NCI-H2171 treated with DMSO at 0.1 percent for 48 hours (cell line): ENCODE data around the gene TPRA1.
"Not testable (repeated sequence)": the region's sequence is repeated elsewhere in the genome, so short reads cannot be mapped to it uniquely, and the experiment has no call there.

Source experiments
- DNase-seq: peaks from one replicate; lab custom pipeline; 2025; lab: John Stamatoyannopoulos, UW

Gene TPRA1

GRCh38 chr3:127616836-127617605 is 26.5 kb upstream of the TPRA1 start:
- no peak for DNase-seq

DNA sequence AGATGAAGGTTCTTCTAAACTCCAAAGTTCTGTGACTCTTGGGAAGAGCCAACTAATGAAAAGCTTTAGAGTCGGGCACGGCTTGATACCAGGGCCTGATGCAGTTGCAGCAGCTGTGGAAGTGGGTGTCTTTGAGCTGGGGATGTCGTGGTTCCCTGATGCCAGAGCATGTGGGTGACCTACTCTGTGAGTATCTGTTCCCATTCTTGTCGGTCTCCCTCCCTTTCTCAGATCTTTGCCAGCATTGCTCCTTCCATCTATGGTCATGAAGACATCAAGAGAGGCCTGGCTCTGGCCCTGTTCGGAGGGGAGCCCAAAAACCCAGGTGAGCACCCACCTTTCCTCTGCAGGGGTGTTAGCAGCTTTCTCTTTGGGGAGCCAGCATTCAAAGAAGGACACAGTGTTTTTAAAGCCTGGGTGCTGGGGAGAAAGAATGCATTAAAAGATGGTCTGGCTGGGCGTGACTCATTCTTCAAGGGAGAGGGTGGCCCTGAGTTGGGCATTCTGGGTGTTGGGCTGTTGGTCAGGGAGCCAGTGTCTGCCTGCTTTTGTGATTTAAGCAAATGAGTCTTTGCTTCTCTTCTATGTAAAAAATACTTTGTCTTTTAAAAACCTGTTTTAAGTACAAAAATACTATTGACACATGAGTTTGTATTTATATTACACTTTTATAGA is 25.2 kb upstream of the TPRA1 start:
- DNase-seq, result no peak

DNA sequence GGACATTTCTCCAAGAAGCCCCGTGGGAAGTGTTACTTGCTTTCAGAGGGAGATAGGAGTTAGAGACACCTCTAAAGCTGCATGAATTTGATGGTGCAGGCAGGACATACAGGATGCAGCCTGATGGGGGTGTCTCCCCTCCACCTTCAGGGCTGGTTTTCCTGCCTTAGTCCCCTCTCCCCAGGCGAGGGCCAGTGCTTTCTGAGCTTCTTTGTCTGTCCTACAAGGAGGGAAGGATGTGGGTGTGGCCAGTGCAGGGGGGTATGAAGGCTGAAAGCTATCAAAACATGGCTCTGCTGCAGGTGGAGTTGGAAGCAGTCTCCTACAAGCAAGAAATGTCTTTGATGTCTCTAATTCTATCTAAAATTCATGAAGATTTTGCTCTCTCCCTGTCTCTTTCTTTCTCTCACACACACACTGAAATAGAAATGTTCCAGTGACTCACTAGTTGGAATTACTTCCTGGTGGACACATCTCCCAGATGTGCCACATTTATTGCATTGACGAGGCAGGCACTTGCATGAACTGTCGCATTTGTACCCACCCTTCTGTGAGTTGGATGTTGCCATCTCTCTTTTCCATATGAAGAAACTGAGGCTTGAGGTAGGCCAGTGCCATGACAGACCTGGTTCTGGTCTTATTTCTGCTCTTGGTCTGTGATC is 24.5 kb upstream of the TPRA1 start:
- DNase-seq, result no peak

DNA sequence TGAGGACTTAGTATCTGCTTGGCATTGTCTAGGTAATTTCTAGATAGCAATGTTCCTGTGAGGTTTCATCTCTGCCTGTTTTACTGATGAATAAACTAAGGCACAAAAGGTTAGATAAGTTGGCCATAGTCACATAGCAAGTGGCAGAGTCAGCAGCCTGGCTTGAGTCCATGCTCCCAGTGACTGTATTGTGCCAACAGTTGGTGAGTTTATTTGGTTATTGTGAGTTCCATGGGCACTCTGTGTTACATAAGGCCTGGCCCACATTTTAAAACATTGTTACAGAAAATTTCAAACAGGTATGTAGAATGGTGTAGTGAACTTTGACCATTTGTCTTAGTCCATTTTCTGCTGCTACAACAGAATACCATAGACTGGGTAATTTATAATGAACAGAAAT is 22.9 kb upstream of the TPRA1 start:
- no peak for DNase-seq

DNA sequence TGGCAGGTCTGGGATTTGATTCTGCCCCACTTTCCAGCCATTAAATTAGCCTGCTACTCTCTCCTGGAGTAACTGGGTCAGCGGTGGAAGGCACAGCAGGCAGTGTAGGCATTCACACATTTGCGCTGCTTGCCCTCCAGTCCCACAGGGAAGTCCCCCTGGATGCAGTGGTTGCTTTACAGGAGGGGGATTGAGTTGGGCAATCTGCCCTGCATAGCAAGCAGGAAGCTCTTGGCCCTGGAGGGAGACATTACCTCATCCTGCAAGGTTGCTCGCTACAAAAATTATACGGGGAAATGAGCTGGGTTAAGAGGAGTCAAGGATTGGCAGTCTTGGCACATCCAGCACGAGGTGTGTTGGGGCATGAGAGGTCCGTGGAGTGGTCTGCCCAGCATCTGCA is 22.4 kb upstream of the TPRA1 start:
- no peak for DNase-seq

GRCh38 chr3:127611251-127611650 is 20.7 kb upstream of the TPRA1 start:
- DNase-seq, result no peak

- DNase-seq, result no peak
Observed at GRCh38 chr3:127610105-127610504, 19.6 kb upstream of the TPRA1 start.

DNA sequence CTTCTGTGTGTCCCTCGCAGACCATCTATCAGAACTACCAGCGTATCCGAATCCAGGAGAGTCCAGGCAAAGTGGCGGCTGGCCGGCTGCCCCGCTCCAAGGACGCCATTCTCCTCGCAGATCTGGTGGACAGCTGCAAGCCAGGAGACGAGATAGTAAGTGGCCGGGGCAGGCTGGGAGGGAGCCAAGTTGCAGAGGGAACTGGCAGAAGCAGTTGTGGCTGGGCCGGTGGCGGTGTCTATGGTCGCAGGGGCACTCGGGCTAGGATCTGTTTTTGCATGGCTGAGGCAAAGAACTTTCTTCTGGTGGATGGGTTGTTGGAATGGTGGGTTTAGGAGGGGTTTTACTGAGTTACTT is 17.8 kb upstream of the TPRA1 start:
- DNase-seq, result no peak

GRCh38 chr3:127607675-127608361 is 17.3 kb upstream of the TPRA1 start:
- no peak for DNase-seq

DNA sequence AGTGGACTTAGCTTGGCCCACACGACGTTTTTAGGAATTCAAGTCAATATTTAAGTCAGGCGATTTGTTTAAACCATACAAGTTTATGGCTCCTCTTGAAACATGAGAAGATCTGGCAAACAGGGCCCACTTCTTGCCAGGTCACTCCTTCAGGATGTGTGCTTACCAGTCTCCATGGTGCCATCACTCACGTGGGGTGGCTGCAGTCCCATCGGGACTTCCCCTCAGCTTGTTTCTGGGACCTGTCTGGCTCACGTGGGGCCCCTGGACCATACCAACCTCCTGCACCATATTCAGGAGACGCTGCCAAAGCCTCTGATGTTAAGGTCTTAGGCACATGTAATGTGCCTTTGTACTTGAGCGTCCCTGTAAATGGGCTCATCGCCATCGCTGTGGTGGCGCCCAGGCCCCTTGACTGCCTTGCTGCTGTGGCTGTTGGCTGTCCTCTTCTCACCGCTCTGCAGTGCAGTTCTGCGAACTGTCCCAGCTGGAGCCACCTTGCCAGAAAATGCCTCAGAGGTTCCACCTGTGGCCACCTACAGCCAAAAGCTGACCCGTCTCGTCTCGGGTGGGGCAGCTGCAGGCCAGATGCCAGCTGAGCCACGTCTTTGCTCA is 16.6 kb upstream of the TPRA1 start:
- DNase-seq, result no peak

- no peak for DNase-seq
Observed at GRCh38 chr3:127606086-127606805, 15.7 kb upstream of the TPRA1 start.

GRCh38 chr3:127605547-127605946 is 15.0 kb upstream of the TPRA1 start:
- DNase-seq, result not testable (repeated sequence)

- DNase-seq, result no peak
Observed at GRCh38 chr3:127604546-127605165, 14.1 kb upstream of the TPRA1 start.

- DNase-seq, result no peak
Observed at GRCh38 chr3:127604035-127604434, 13.5 kb upstream of the TPRA1 start.

DNA sequence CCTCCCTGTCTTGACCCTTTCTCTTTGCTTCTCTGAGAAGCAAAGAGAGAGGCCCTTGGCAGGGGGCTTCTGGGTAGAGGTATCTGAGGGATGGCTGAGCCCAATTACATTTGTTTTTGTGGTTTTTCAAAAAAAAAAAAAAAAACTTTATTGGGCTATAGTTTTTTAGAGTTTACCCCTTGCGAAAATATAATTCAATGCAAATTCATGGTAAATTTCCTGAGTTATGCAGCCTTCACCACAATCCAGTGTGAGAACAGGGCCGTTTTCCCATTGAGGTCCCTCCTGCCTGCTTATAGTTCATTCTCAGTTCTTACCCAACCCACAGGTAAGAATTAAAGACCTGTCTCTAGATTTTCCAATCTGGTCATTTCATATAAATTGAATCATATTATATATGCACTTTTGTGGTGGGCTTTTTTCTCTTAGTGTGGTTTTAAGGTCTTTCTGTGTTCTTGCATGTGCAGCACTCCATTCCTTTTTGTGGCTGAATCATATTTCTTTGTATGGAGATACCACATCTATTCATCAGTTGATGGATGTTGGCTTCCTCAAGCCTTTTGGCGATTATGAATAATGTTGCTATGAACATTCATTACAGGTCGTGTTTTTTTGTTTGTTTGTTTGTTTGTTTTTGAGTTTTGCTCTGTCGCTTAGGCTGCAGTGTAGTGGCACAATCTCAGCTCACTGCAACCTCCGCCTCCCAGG is 10.4 kb upstream of the TPRA1 start:
- no peak for DNase-seq

- no peak for DNase-seq
Observed at GRCh38 chr3:127598841-127599570, 8.5 kb upstream of the TPRA1 start.

DNA sequence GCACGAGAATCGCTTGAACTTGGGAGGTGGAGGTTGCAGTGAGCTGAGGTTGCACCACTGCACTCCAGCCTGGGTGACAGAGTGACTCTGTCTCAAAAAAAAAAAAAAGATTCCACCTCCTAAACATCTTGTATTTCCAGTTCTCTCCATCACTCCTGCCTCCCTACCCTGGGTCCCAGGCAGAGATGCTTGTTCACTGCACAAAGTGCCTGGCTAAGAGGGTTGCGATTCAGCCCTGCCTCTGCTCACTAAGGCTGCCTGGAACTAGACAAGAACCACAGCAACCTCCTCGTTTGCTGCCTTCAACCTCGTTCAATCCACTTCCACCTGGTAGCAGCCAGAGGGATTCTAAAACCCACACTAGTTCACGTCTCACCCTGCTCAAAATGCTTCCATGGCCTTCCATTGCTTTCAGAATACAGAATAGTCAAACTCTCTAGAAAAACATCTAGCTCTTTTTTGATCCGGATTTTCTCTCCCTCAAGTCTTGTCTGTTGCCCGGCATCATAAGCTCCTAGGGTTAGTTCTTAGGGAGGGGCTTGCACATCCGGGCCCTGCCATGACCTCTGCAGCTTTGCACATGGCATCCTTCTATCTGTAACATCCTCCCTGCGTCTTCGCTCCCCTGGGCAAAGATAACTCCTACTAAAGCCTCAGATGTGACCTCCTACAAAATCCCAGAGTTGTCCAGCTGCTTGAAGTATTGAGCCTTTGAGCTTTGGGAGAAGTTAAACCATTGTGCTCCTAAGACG is 6.7 kb upstream of the TPRA1 start:
- no peak for DNase-seq

DNA sequence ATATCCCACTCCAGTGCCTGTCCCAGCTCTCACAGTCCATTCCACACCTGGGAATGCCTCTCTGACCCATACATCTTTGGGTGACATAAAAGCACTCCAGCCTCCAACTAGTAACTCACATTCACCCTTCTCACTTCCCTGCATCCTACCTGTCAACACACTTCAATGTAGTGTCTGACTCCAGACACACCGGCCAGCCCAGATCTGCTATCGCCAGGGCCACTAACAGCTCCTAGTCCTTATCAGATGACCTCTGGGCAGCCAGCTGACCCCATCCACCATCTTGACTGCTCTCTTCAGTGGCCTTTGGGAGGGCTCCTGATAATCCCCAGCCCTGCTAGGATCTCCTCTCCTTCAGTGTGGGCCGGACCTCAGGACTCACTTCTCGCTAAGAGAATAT is 4.8 kb upstream of the TPRA1 start:
- no peak for DNase-seq

DNA sequence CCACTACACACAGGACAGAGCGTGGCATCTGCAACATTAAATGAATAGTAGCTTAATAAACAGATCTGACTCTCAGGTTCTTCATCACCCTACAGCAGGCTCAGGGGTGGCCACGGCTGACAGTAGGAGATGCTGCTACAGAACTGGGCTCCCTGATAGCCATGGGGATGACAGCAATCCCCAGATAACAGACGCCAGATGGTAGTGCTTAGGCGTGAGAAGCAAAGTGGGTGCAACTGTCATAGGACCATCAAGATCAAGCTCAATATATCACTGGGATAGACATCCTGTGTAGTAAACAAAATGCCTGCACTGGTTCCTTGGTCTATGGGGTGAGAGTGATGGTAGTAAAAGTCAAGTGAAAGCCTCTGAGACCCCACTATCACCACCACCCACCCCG is 2.6 kb upstream of the TPRA1 start:
- no peak for DNase-seq
